Measurements from ENCODE around the gene PHF10.
"Not testable (repeated sequence)": the region's sequence is repeated elsewhere in the genome, so short reads cannot be mapped to it uniquely, and the experiment has no call there.

PHF10 gene

GRCh38 chr6:169724494-169725124, at the start of gene PHF10:
Gene PHF10 (minus strand): TSS chr6:169724500. CDS start chr6:169723931, 569 bp downstream.
- peak in 1 of 2 donors; percentile 75 for DNase-seq (ENCODE audit: low read depth in 2 of 2)

GRCh38 chr6:169766921-169767736, 42.8 kb upstream of the PHF10 start:
- DNase-seq (ENCODE audit: low read depth in 2 of 2), result no peak

DNA sequence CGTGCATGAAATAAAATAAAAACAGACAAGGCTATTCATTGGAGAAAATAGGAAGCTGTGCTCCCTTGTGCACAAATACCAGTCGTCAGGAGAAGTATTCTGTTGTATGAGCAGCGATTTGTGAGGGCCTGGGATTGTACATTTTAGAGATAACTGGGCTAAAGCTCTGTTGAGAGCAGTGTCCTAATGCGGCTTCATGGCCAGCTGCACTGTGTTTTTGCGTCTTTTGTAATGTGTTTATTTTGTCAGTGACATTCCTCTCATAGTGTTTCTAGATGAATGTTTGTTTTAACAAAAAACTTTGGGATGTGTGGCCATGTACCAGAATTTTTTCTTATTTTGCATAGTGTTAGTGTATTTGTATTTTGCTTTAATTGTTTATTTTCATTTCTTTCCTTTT, 41.9 kb upstream of the PHF10 start:
- no peak for DNase-seq (ENCODE audit: low read depth in 2 of 2)

DNA sequence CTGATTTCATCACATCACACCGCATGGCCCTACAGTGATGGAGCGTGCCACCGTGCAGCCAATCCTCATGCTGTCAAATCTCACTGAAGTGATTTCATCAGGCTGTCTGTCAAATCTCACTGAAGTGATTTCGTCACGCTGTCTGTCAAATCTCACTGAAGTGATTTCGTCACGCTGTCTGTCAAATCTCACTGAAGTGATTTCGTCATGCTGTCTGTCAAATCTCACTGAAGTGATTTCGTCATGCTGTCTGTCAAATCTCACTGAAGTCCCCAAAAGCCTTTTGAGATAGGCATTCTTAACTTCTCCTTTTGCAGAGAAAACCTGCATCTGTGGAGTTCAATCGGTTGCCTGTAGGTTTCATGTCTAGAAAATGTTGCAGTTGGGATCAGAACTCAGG, 41.5 kb upstream of the PHF10 start:
- DNase-seq (ENCODE audit: low read depth in 2 of 2), result not testable (repeated sequence)

GRCh38 chr6:169763881-169764280, 39.6 kb upstream of the PHF10 start:
- no peak for DNase-seq (ENCODE audit: low read depth in 2 of 2)

GRCh38 chr6:169763308-169763707, 39.0 kb upstream of the PHF10 start:
- no peak for DNase-seq (ENCODE audit: low read depth in 2 of 2)

DNA sequence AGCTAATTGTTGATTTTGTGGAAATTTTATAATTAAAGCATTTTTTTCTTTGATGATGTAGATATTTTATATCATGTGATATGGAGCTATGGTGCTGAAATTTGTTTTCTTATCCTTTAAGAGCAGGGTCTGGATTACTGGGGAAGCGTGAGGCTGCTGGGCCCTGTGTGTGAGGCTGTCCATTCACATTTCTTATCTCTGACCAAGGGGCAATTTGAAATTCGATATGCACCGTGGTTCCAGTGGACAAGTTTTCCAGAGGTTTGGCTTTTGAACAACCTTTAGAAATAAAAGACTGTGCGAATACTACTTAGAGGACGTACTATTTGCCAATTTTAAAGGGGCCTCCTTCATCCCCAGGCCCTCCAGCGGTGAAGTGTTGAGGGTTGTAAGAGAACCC, 30.9 kb upstream of the PHF10 start:
- DNase-seq (ENCODE audit: low read depth in 2 of 2), result no peak

- DNase-seq (ENCODE audit: low read depth in 2 of 2), result no peak
These were observed 27.8 kb upstream of the PHF10 start for GRCh38 chr6:169752074-169752623.

DNA sequence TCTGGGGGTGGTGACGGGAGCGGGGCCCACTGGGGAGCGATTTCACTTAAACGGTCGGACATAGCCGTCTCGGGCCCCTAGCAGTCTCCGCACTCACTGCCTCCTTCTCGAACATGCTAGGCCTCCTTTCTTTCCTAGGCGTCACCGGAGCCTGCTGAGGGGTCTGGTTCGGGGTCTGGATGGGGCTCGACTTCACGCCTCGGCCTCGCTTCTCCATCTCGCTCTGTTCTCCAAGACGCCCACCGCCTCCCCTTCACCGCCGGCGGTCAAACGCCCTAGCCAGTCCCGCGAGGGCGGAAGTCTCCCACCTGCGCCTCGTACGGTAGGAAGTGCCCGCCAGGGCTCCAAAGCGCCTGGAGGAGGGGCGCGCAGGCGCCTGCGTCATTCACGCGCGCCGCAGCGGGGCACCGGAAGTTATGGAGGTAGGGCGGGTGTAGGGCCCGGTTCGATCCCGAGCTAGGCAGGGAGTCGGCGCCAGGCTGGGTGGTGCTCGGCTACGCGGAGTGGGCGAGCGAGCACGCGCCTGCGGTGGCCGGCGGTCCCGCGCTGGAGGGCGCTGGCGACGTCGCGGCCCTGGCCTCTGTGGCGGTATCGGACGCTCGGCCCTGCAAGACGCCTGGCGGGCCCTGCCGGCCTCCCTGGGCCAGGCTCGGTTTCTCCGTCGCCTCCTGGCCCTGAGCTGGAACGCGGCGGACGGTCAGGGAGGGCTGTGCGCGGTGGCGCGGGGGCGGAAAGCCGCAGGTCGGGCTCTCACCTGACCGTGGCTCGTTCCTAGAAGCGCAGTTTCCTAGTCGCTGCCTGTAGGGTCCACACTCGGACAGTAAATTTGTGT, 27.2 kb upstream of the PHF10 start, which contains the start of the genes DYNLT2 and ERMARD:
Gene DYNLT2 (minus strand): TSS at position 331 of the 832 bp plus-strand sequence. CDS start 114 bp downstream, at position 217.
Gene ERMARD (plus strand): TSS at position 381 of the 832 bp plus-strand sequence. CDS start 36 bp downstream, at position 417.
- DNase-seq (ENCODE audit: low read depth in 2 of 2), result peak; percentile 87 to 93

DNA sequence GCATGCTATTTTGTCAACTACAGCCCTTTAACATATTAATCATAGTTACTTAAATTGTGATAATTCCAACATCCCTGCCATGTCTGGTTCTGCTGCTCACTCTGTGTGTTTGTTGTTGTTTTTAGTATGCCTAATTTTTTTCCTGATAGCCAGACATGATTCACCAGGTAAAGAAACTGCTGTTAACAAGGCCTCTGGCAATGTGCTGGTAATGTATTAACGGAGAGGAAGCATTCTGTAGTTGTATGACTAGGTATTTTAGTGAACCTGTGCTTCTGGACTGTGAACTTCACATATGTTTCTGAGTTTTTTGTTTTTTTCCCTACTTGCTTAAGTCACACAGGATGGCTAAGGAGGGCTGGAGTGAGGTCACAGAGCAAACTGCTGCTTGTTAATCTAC, 22.3 kb upstream of the PHF10 start:
- DNase-seq (ENCODE audit: low read depth in 2 of 2), result no peak

GRCh38 chr6:169745405-169745804, 21.1 kb upstream of the PHF10 start:
- DNase-seq (ENCODE audit: low read depth in 2 of 2), result no peak

DNA sequence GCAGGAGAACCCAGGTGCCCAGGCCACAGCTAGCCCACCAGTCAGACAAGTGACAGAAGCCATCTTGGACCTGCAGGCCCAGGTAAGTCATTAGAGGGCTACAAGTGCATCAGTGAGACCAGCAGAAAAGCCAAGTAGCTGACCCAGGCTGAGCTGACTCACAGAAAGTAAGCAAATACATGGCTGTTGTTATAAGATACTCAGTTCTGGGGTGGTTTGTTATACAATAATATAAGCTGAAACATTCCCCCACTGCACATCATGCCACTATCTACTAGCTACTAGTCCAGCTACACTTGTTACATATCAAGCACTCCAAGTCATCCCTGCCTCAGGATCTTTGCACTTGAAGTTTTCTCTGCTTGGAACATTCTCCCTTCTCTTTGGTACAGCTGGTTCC, 17.0 kb upstream of the PHF10 start:
- DNase-seq (ENCODE audit: low read depth in 2 of 2), result no peak

- no peak for DNase-seq (ENCODE audit: low read depth in 2 of 2)
These were observed 14.8 kb upstream of the PHF10 start for GRCh38 chr6:169738976-169739529.

DNA sequence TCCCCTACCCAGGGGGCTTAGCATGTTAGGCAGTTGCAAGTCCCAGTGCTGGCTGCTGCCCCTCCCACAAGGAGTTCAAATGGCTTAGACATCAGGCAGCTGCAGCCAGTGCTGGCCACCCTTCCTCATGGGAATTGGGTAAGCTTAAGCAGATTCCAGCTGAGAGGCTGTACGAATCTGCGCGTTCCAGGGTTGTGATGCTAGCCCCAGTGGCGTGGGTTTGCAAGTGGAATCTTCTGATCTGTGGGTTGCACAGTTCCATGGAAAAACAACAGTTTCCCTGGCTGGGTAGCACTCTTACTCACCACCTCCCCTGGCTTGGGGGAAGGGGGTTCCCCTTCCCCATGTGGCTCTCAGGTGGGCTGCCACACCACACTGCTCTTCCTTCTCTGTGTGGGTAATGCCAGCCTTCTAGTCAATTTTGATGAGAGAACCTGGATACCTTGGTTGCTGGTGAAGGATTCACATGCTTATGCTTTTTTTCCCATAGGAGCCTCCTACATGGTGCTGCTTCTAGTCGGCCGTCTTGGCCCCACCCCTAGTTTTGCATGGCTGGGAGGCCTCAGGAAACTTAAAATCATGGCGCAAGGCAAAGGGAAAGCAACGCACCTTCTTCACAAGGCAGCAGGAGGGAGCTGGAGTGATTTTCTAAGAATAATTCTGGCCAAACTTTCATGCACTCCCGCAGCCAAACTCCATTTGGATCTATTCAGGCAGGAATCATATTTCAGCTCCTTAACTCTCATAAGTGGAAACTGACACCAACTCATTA, 14.1 kb upstream of the PHF10 start:
- DNase-seq (ENCODE audit: low read depth in 2 of 2), result no peak

GRCh38 chr6:169729961-169730360, 5.7 kb upstream of the PHF10 start:
- DNase-seq (ENCODE audit: low read depth in 2 of 2), result no peak

DNA sequence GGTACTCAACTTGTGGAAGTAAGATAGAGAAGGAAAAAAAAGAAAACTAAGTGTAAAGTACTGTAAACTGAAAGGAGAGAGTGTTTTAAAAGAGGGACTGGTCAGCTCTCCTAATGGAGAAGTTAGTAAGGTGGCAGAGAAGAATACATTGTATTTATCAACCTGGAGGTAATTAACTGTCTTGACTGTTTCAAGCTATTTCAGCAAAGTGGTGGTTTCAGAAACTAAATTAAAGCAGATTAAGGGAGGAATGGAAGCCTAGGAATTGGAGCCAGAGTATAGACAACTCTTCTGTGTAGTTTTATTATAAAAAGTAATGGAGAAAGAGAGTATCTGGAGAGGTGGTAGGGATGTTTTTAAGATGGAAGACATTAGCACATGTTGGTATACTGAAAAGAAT, 2.7 kb upstream of the PHF10 start:
- DNase-seq (ENCODE audit: low read depth in 2 of 2), result no peak

DNA sequence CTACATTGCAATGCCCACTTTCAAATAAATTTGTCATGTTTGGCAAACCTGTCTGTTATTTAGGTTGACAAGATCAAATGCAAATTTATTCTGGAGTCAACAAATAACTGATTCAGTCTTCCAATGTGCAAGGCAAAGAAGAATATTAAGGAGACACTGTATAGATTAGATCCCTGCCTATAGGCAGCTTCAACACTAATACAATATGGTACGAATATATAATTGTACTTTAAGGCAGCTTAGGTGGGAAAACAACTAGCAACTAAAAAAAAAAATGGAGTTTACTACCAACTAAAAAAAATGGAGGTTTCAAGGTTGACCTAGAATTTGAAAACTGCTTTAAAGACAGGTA, 1.7 kb upstream of the PHF10 start:
- no peak for DNase-seq (ENCODE audit: low read depth in 2 of 2)

DNA sequence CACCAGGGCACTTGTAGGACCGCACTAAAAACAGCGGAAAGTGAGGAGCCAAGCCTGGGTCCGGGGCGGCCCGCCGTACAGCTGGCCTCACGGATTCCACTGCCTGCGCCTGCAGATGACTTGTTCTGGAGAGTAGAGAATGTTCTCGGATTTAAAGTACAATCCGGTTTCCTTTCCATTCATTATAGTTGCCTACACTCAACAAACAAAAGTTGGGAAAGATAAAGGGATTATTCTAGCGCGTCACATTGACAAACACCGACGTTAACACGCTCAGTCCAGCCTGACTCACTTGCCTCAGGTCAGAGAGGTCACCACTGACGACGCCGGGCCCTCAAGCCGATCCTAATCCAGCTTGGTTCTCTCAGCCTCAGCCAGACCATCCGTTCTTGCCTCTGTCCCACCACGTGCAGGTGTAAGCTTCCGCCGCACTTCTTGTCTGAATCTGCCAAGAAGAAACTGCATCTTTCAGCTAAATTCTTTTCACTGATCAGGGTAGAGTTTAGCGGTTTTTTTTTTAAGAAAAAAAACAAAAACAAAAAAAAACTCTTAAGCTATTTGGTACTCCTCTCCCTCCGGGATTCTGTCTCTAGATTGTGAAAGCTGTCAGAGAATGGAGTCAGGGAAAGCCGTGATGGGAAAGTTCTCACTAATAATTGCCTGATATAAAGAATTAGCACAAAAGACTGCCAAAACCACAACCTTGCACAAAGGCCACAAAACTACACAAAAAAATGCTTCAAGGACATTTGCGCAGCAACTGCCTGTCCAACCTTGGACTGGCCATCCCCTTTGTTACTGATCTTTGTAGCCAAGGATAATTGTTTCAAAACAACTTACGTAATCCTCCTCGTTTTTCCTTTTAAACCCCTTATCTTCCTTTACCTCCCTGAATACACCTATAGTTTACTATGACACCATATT, 1.1 kb upstream of the PHF10 start:
- peak in 1 of 2 donors; percentile 3 for DNase-seq (ENCODE audit: low read depth in 2 of 2)

DNA sequence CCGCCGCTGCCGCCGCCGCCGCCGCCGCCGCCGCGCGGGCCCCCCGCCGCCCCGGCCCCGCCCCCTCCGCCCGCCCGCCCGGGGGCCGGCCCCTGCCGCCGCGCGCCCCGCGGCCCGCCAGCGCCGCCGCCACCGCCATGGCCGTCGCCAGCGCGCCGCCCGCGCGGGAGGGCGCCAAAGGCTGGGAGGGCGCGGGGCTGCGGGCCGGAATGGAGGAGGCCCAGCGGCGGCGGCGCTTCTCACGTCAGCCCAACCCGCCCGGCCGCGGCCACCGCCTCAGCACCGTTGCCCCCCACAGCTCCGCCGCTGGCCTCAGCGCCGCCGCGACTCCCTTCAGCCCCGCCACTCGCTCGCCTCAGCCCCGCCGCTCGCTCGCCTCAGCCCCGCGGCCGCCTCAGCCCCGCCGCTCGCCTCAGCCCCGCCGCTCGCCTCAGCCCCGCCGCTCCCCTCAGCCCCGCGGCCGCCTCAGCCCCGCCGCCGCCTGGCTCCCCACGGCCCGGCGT, 258 bp downstream of the PHF10 start:
- peak in 1 of 2 donors; percentile 40 for DNase-seq (ENCODE audit: low read depth in 2 of 2)

All from stimulated activated CD8-positive, alpha-beta memory T cell treated with anti-CD3 and anti-CD28 coated beads, Interleukin-7, amount 100 ng/mL, for 4 hours (primary cell).